GM12892 (cell line): ENCODE data around the gene COL4A1.

ENCODE experiments used
- POLR2A ChIP-seq: IDR thresholded peaks from 2 replicates; pipeline ENCODE4 v1.6.1; 2011; ENCODE audit warnings: low read depth, low read length, control low read depth
- POLR2AphosphoS5 ChIP-seq: IDR thresholded peaks from 2 replicates; pipeline ENCODE4 v1.6.1; 2011; ENCODE audit warnings: low read depth, low read length, control low read depth
- TAF1 ChIP-seq: IDR thresholded peaks from 2 replicates; pipeline ENCODE4 v1.6.1; 2011; ENCODE audit warnings: low read depth, mild to moderate bottlenecking, control low read depth, low read length, borderline replicate concordance

DNA sequence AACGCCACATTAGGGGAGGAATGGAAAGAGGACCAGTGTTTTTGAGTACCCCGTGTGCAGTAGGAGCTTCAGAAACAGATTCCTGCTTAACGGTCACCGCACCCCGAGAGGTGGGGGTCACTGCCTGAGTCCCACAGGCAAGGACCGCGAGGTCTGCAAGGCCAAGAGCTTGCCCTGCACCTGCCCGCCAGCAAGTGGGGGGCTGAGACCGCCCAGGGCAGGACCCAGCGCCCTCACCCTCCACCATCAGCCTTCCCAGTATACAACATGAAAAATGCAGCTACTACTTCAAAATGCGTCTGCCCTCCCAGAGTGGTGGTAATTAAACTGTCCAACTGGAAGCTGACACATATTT, 44.9 kb downstream of the COL4A1 start:
- TF ChIP-seq POLR2A, result no peak
- no peak for TF ChIP-seq TAF1
- TF ChIP-seq POLR2AphosphoS5, result no peak
